Prostate gland (tissue), 2 donors: ENCODE data around the gene ZNF134.

ENCODE experiments used
- CTCF ChIP-seq, 4 experiments: fragments of 200-600 bp in 2 of 4; fragments of 450-650 bp in 2 of 4; sonication (generic) in 2 of 4; IDR thresholded peaks; 1 replicate in 3 of 4; 2 replicates in 1 of 4; pipeline ENCODE4 v1.5.1; 2016 to 2019; ENCODE audit warnings: antibody characterized with exemption in 4 of 4, mild to moderate bottlenecking in 2 of 4, moderate library complexity in 2 of 4
- POLR2A ChIP-seq: fragments of 450-650 bp; IDR thresholded peaks from one replicate; pipeline ENCODE4 v1.6.1; 2016; ENCODE audit warnings: antibody characterized with exemption, mild to moderate bottlenecking

- TF ChIP-seq CTCF (IDR thresholded peaks at IDR 0.05) (peak in 2 of 4 experiments; percentile 17 to 18), POLR2A (peak; percentile 18)
These were observed 35.4 kb upstream of the ZNF134 start, which contains the start of gene ZNF416 for GRCh38 chr19:57578487-57579205.
